HG02884 (cell line): ENCODE measurements around the gene DPYD.

Experiments
- ATAC-seq: cut with Tn5 transposase; IDR thresholded peaks from one replicate; pipeline ENCODE4 v1.9.1; 2021; ENCODE audit warnings: mild to moderate bottlenecking, moderate library complexity; ENCODE audit not compliant: unreplicated experiment

The DPYD gene

DNA sequence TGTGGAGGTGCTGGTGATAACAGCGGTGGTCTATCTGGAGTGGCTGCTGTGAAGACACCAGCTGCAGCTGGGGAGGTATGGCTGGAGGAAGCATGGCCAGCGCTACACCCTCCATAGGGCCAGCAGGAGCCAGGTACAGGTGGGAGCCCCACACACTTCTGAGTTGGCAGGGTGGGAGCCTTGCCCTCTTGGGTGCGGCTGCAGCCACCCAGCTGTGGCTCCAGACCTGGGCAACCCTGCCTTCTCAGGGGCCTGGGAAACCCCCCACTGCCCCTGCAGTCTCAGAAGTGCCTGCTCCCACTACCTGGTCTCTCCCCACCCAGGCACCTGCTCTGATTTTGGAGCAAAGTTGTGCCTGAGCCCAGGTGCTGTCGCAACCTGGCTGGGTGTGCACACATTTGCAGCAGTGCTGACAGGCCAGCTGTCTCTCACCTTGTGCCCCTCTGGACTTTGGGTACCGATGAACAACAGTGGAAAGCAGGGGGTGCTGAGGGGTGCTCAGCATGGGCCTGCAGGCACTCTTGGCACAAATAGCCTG, 76.2 kb downstream of the DPYD start:
- ATAC-seq = no peak

- ATAC-seq = no peak
Measured at GRCh38 chr1:97841338-97841737, 79.5 kb downstream of the DPYD start.

GRCh38 chr1:97837161-97837560, 83.7 kb downstream of the DPYD start:
- ATAC-seq = no peak

GRCh38 chr1:97834899-97835298, 85.9 kb downstream of the DPYD start:
- no peak for ATAC-seq

GRCh38 chr1:97833881-97834280, 87.0 kb downstream of the DPYD start:
- no peak for ATAC-seq

DNA sequence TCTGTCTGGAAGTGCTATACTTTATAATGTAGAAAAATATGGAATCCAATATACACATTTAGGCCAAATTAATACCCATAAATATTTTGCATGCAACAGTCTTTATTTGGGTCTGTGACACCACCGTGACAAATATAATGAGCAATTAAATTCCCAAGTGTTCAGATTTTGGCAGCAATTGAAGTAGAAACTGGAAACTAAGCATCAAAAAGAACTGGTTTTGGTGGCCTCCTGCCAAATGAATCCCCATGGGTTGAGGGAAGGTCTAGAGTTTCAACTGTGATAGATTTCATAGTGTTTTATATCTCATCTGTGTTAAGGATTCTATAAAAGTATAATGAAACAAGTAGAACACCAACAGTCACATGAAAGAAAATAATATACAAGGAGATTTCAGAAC, 88.4 kb downstream of the DPYD start:
- ATAC-seq = no peak

- peak; percentile 73 for ATAC-seq
Measured at GRCh38 chr1:97827887-97828286, 92.9 kb downstream of the DPYD start.

DNA sequence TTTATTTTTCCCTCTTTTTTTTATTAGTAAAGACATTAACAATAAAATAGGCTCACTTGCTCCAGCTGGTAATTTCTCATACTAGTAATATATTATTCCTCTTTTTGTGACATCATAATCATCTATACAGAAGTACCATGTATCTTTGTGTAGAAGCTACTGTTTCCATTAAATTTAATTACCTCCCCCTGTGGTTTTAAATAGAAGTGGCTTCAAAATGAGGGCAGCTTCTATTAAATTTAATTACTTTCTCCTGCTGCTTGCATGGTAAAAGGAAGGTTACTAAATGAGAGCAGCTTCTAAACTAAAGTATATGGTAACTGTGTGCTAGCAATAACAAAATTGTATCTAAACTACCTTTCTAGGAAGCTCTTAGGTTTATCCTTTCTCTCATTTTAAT, 94.0 kb downstream of the DPYD start:
- ATAC-seq = no peak

DNA sequence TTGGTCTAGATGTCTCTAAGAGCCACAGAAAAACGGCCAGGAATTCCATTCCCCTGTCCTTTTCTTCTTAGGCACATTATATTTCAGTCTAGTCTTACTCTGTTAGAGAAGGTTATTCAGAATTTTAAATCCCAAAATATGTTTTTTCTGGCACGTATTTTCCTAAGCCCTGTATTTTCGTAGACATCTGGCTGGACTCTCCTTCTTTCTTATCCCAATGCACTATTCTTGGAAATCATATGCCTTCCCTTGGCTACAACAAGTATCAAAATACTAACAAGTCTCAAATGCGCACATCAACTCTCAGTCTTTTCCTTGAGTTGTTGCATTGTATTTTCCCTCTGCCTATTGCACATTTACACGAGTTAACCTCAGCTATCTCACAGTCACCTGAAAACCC, 96.2 kb downstream of the DPYD start:
- ATAC-seq = no peak

DNA sequence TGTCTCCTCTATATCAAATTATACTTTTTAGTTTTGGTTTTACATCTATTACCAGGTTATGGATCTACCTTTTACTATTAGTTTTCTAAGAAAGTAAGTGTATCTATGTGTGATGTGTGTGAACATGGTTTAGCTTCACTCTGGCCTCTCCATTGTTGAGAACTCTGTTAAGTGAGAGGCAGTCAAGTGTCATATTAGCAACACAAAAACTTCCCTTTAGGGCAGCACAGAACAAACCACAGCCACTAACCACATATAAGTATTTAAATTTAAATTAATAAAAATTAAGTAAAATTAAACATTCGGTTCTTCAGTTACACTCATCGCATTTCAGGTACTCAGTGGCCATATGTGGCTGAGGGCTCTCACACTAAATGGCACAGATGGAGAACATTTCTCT, 96.6 kb downstream of the DPYD start:
- no peak for ATAC-seq

DNA sequence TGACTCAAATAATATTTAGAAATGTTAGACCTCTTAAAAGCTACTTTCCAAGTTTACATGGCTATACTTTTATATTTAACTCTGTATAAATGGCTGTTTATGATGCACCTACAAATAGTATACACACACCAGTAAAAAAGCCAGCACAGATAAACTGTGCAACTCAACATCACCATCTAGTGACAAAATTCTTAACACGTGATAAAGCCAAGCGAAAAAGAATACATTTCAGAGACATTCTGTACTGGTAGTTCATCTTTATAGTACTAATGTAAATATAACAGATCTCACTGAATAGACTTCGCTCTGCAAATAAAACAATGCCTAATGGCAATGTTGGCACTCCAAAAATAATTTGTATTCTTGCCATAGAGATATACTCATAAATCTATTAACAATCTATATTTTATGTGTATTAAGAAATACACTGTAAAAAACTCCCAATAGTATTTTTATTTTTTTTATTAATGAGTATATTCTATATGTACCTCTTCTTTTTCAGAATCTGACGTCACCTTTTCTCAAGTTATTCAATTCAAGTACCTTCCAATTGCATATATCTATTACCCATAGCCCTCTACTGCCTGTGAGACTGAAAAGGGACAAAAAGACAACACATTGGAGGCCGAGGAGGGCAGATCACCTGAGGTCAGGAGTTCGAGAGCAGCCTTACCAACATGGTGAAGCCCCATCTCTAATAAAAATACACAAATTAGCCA, 100.2 kb downstream of the DPYD start:
- peak; percentile 82 for ATAC-seq

DNA sequence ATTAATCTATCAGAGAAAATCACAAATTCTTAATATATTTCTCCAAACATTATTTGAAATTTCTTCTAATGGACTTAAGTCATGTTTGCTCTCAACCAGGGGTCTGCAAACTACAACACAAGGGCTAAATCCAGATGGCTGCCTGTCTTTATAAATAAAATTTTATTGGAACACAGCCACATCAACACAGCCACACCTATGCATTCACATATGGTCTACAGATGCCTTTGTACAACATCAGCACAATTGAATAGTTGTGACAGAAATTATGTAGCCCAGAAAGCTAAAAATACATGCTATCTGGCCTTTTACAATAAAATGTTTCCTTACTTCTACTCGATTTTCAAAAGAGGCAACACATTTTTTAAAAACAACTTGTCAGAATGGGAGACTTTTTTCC, 103.9 kb downstream of the DPYD start:
- no peak for ATAC-seq

DNA sequence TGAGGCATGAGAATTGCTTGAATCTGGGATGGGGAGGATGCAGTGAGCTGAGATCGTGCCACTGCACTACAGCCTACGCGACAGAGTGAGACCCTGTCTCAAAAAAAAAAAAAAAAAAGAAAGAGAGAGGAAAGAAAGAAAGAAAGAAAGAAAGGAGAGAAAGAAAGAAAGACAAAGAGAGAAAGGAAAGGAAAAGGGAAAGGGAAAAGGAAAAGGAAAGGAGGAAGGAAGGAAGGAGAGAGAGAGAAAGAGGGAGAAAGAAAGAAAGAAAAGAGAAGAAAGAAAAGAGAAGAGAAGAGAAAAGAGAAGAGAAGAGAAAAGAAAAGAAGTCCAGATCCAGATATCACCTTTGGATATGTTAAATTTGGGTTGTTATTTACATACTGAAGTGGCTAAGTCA, 106.0 kb downstream of the DPYD start:
- ATAC-seq = no peak

GRCh38 chr1:97814121-97814520, 106.7 kb downstream of the DPYD start:
- ATAC-seq = no peak

DNA sequence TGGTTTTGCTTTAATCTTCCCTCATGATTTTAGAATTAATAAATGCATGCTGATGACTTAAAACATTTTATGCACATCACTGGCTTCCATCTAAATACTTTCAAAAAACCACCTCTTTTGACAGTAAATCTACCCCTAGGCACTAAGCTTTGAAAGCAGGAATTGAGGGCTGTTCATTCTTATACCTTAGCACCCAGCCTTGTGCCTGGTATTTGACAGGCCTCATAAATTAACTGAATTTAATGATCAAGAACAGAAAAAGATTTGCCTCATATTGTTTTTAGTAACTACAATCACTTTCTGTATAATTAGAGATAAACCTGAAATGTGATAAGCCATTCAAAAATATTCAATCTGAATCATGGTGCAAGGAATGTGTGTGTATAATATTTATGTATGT, 108.8 kb downstream of the DPYD start:
- ATAC-seq = no peak

- no peak for ATAC-seq
Measured at GRCh38 chr1:97806996-97807520, 113.8 kb downstream of the DPYD start.

DNA sequence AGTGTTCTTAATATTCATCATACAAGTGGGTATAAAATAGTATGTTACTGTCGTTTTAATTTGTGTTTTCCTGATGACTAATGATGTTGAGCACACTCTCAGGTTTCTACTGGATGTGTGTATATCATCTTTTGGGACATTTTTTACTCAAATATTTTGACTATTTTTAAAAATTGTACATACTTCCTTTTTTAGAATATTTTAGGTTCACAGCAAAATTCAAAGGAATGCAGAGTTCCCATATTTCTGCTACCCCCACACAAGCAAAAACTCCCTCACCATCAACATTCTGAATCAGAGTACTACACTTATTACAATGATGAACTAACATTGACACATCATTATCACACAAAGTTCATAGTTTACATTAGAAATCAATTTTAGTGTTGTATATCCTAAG, 114.5 kb downstream of the DPYD start:
- ATAC-seq = no peak

DNA sequence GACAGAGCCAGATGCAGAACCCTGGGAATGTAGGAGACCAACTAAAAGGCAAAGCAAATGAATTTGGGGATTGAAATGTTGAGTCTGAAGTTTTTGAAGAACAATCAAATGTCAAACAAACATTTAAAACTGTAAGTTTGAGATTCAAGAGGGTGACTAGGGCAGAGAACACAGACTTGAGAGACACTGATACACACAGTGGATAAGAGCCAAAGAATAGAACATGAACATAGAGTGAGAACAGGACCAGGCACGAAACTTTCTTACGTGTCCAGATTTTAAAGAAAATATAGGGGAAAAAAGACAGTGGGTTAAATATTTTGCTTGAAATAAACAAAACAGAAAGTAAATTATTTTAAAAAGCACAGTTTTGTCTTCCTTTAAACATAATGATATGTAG, 115.7 kb downstream of the DPYD start:
- no peak for ATAC-seq

DNA sequence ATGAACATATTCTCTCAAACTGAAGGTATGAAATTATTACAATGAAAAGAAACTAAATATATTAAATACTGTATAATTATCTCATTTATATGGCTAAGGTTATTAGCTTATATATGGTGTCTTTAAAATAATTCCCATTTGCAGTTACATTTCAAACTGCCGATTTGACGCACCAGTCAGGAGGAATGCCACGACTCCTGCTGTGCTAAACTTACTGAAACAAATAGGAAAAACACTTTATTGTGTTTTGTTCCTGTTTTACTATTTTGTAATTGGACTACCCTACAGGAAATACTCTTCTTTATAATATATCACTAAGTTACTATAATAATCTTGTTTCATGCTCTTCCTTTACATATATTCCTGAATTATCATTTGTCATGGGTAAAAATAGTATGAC, 117.8 kb downstream of the DPYD start:
- ATAC-seq = no peak

GRCh38 chr1:97802011-97802410, 118.8 kb downstream of the DPYD start:
- no peak for ATAC-seq

- no peak for ATAC-seq
Measured at GRCh38 chr1:97797403-97798183, 123.2 kb downstream of the DPYD start.

DNA sequence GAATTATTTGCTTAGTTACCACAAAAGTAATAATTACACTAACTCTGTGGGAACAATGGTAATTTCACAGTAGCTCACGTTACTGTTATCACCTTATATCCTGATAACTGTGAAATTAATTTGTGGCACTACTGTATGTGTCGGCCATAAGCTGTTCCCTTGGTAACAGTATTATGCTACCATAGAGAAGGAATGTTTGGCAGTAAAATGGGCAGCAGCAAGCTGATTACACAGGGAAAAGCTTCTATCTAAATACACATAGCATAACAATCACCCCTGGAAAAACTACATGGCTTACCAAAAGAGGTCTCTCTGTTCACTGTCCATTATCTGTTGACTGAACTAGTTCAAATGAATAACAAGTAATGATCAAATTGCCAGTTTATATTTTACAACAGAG, 124.1 kb downstream of the DPYD start:
- ATAC-seq = no peak
